ENCODE results near the gene RAPGEF4.

RAPGEF4 gene

DNA sequence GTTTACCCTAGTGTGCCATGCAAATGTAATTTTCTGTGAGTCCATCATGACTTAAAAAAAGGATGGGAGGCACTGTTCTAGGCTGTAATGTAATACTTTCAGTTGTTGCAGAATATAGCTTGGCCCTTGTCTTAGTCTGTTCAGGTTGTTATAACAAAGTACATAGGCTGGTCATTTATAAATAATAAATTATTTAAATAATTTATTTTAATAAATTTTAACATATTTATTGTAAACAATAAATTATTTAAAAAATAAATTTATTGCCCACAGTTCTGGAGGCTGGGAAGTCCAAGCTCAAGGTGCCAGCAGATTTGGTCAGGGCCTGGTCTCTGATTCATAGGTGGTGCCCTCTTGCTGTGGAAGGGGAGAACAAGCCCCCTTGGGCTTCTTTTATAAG is 35.2 kb downstream of the RAPGEF4 start:
- TF ChIP-seq, protein P1, sequence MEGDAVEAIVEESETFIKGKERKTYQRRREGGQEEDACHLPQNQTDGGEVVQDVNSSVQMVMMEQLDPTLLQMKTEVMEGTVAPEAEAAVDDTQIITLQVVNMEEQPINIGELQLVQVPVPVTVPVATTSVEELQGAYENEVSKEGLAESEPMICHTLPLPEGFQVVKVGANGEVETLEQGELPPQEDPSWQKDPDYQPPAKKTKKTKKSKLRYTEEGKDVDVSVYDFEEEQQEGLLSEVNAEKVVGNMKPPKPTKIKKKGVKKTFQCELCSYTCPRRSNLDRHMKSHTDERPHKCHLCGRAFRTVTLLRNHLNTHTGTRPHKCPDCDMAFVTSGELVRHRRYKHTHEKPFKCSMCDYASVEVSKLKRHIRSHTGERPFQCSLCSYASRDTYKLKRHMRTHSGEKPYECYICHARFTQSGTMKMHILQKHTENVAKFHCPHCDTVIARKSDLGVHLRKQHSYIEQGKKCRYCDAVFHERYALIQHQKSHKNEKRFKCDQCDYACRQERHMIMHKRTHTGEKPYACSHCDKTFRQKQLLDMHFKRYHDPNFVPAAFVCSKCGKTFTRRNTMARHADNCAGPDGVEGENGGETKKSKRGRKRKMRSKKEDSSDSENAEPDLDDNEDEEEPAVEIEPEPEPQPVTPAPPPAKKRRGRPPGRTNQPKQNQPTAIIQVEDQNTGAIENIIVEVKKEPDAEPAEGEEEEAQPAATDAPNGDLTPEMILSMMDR (IDR thresholded peaks at IDR 0.05; ENCODE audit: insufficient read depth, missing control alignments) = no peak
- DNase-seq (ENCODE audit: insufficient read length, low spot score) (no peak), FAIRE-seq (no peak)

DNA sequence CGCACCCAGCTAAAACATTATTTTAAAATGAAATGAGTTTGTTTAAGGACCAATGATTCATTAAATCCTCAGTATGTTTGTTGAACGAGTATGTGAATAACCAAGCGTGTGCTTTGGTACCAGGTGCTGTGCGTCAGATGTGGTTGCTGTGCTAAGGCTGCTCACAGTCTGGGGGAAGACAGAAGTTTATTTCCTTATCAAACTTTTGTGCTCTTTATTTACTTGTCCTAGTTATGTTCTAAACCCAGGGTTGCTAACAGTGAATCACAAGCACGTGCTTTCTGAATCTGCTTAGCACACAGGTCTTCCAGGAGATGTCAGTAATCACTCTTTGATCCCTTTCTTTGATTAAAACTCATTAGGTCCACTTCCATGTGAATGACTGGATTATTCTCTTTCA is 37.0 kb downstream of the RAPGEF4 start:
- no peak for DNase-seq (ENCODE audit: insufficient read length, low spot score)
- TF ChIP-seq, protein P1 (IDR thresholded peaks at IDR 0.05; ENCODE audit: insufficient read depth, missing control alignments) = no peak
- FAIRE-seq = peak; percentile 89

DNA sequence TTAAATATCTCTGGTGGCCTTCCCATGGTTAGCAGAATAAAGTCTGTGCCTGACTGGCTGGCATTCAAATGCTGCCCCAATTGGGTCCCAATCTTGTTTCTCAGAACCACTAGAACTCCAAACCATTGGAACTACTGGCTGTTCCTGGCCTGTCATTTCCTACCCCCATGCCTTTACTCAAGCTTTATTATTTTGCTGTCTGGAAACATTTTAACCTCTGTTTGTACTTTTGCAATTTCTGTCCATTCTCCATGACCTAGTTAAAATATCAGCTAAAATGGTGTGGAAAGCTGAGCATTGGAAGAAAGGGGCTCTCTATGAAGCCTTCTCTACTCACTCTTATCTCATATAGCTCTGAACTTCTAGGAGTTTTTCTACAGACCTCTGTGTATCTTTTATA is 38.7 kb downstream of the RAPGEF4 start:
- DNase-seq (ENCODE audit: insufficient read length, low spot score) (no peak), FAIRE-seq (no peak)
- TF ChIP-seq, protein P1 (IDR thresholded peaks at IDR 0.05; ENCODE audit: insufficient read depth, missing control alignments) = no peak

DNA sequence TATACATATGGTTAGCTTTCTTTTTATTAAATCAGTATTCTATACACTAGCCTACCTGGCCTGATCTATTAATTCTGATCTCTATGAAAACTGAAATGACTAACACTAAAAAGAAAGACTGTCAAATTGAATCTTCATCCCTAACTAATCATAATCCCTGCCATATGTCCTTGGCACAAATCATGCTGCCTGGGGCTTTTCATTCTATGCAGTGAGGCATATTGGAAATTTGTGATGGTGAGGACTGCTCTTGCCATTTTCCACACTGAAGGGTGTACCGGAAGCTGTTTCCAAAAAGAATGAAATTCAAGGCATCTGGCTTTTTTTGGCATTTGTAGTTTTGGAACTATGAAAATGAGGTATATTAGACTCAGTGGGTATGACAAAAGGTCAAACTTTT is 39.7 kb downstream of the RAPGEF4 start:
- TF ChIP-seq, protein P1 (IDR thresholded peaks at IDR 0.05; ENCODE audit: insufficient read depth, missing control alignments) = no peak
- FAIRE-seq = peak; percentile 80
- DNase-seq (ENCODE audit: insufficient read length, low spot score) = no peak

DNA sequence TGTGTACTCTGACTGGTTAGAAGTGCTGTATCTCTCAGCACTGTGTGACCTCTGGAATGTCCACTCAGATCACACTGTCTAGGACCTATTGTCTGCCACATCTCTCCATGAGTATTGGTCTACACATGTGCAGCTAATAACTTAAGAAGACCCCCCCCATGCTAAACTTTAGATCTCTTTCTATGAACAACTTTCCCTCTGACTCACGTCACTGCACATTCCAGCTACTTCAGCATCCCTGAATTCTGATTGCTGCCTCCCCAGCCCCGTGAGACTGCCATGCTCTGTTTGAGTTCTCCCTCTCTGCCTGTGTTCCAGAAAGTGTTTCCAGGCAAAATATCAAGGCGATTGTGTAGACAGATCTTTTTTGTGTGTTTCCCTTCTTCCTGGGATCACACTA is 41.8 kb downstream of the RAPGEF4 start:
- DNase-seq (ENCODE audit: insufficient read length, low spot score) (no peak), FAIRE-seq (no peak)
- TF ChIP-seq, protein P1 (IDR thresholded peaks at IDR 0.05; ENCODE audit: insufficient read depth, missing control alignments) = no peak

DNA sequence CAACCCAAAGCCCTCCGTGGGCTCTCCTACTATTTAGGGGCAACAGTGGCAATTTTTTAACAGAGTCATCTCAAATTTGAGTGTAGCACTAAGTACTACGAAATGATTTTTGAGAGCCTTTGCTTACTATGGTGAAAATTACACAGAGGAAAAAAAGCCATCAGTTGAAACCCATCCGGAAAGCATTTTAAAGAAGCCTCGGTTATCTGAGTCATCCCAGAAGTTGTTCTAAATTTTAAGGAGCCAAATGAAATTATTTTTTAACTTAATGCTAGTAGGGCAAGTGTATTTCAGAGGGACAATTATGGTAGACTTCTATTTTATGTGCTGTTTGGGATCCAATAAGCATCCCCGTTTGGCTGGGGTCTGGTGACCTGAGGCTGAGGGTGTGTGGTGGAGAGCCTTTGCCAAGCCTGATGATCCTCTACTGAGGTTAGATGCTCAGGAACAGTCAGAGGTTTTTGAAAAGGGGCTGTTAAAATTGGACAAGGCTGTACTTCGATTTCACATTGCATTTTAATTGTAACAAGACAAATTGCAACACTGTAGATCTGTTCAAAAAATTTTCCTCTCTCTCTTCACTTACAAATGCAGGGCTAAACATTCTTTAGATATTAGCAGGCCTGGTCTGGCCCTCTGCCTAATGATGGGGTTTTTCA is 47.0 kb downstream of the RAPGEF4 start:
- DNase-seq (ENCODE audit: insufficient read length, low spot score) (no peak), FAIRE-seq (no peak)
- TF ChIP-seq, protein P1 (IDR thresholded peaks at IDR 0.05; ENCODE audit: insufficient read depth, missing control alignments) = no peak

DNA sequence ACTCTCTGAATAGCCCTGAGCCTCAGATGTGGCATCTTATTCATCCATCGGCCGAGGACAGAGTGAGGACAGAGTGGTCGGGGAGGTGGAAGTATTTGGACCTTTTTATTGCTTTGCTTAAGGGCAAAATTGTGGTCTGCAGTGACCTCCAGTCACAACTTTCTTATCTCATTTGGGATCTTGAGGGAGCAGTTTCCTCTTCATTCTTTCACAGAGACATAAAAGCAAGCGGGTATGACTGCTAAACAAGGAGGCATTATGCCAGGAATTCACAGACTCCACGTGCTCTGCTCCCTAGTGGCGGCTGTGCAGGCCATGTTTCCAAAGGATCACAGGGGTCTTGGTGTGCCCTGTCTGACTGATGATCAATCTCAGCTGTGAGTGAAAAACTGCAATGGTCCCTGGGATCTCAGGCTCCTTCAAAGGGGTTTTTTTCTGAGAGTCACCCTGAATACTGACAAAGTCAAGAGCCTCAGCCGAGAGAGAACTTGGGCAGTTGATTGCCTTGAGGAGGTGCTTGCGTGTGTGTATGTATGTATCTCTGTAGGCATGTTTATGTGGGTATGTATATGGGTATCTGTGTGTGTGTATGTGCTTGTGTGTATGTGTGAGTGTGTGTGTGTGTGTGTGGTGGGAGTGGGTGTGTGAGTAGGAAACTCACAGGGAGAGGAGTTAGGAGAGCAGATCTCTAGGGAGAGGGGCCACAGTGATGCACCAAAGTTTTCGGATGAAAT is 47.7 kb downstream of the RAPGEF4 start:
- FAIRE-seq (no peak), DNase-seq (ENCODE audit: insufficient read length, low spot score) (no peak)
- TF ChIP-seq, protein P1 (IDR thresholded peaks at IDR 0.05; ENCODE audit: insufficient read depth, missing control alignments) = no peak
